NOMO-1 treated with DMSO at 0.1 percent for 48 hours (cell line): Measurements from ENCODE around the gene BUD31.
"Not testable (repeated sequence)": the region's sequence is repeated elsewhere in the genome, so short reads cannot be mapped to it uniquely, and the experiment has no call there.

Source experiments
- DNase-seq: peaks from one replicate; lab custom pipeline; 2025; ENCODE audit not compliant: unreplicated experiment; lab: John Stamatoyannopoulos, UW

BUD31 gene

DNA sequence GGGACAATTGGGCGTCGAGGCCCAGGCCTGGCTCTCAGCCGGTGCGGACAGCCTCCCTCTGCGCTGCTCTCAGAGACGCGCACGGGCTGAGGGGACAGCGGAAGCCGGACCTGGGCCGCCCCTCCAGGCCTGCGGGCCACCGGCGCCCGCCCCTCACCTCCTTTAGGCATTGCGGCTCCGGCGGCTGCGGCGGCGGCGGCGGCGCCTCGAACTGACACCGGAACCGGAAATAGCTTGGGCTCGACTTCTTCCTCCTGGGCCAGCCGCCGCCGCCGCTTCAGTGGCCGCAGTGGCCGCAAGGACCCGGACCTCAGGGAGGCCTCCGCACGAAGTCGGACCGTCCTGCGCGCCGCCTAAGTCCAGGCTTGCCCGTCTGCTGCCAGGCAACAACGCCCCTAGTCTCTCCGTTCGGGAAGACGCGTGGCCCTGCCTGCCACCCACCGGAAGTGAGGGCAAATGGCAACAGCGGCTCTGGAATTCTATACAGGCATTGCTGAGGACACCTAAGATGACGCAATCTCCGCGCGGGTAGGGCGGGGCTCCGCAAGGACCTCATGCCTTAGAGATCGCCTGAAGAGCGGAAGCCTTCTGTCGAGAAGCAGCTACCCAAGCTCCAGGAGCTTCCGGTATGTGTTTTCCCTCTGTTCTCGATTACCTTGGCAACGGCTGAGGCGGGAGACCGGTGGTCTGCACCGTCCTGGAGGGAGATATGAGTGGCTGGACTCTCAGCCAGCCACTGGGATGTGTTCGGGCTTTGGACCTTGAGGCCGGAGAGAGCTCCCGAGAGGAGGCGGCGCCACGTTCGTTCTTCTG is at the start of gene BUD31, which contains the start of gene PDAP1:
Gene BUD31 (plus strand): TSS at position 591 of the 813 bp plus-strand sequence. CDS start 2,124 bp downstream, outside the sequence.
Gene PDAP1 (minus strand): TSS at position 219 of the 813 bp plus-strand sequence. CDS start 49 bp downstream, at position 170.
- peak; percentile 97 for DNase-seq

- DNase-seq, result no peak
Measured at GRCh38 chr7:99359465-99360154, 49.2 kb upstream of the BUD31 start.

- DNase-seq, result no peak
Measured at GRCh38 chr7:99362801-99363200, 46.0 kb upstream of the BUD31 start.

DNA sequence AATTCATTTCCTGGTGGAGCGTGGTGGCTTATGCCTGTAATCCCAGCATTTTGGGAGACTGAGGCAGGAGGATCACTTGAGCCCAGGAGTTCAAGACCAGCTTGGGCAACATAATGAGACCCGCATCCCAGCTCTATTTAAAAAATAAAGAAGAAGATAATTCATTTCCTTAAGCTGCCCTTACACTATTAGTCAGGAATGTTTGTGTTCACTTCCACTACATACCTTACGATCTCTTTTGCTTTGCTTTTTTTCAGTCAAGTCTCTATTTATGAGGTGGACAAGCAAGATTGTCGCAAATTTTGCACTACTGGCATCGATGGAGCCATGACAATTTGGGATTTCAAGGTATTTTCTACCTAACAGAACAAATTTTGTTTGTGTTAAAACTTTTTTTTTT is 45.5 kb upstream of the BUD31 start:
- DNase-seq, result no peak

DNA sequence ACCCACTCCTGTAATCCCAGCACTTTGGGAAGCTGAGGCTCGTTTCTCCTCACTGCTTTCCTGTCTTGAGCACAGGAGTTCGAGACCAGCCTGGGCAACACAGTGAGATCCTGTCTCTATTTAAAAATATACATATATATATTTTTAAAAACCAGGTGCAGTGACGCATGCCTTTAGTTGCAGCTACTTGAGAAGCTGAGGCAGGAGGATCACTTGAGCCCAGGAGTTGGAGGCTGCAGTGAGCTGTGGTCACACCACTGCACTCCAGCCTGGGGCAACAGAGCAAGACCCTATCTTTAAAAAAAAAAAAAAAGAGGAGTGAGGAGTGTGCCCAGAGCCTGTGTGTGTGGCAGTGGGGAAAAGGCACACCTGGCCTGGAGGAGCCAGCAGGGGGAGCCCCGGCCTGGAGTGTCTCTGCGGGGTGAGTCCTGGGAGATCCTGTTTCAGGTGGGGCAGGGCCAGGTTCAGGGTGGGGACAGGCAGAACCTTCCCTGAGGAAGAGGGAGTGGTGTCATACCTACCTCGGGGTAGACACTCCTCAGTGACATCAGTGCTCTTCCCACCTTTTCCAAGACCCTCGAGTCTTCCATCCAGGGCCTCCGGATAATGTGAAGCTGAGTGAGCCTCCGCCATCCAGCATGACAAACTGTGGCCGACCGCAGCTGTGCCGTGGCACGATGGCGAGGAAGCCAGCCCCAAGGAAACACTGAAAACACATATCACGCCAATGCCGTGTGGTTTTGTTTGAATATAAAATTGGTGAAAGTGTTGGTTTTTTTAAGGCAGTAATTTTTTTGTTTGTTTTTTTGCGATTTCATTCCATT is 43.2 kb upstream of the BUD31 start:
- peak; percentile 23 for DNase-seq

DNA sequence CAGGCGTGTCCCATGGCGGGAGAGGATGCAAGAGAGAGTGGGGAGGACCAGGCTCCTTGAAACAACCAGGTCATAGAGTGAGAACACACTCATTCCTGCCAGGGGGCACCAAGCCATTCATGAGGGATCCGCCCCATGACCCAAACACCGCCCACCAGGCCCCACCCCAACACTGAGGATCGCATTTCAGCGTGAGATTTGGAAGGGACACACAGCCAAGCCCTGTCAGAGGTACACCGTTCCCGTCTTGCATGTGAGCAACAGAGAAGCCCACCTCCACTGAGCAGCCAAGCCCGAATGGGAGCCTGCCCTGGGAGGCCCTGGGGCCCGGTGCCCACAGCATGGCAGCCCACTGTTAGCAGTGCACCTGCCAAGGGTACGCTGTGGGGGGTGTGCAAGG is 42.1 kb upstream of the BUD31 start:
- DNase-seq, result no peak

DNA sequence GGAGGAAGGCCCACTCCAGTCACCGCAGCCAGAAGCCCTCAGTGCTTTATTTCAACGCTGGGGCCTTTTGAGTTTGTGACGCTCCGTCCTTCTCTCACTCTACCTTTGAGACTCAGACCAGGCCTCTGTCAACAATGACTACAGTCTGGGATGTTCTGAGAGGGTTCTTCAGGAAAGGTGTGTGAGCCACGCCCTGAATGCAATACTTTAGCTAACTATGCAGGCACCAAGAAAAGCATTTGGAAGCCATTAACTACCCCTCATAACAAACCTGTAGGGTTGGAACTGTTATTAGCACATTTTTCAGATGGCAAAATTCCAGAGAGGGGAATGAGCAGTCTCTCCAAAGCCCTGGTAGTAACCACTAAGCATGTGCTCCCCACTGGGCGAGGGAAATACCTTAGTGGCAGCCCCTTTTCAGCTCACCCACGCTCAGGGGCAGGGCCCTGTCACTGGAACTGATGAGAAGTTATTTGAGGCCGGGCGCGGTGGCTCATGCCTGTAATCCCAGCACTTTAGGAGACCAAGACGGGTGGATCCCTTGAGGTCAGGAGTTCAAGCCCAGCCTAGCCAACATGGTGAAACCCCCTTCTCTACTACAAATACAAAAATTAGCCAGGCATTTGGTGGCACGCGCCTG is 39.9 kb upstream of the BUD31 start:
- no peak for DNase-seq

GRCh38 chr7:99369767-99370391 is 38.9 kb upstream of the BUD31 start:
- DNase-seq, result no peak

GRCh38 chr7:99371376-99371920 is 37.3 kb upstream of the BUD31 start:
- DNase-seq, result no peak

DNA sequence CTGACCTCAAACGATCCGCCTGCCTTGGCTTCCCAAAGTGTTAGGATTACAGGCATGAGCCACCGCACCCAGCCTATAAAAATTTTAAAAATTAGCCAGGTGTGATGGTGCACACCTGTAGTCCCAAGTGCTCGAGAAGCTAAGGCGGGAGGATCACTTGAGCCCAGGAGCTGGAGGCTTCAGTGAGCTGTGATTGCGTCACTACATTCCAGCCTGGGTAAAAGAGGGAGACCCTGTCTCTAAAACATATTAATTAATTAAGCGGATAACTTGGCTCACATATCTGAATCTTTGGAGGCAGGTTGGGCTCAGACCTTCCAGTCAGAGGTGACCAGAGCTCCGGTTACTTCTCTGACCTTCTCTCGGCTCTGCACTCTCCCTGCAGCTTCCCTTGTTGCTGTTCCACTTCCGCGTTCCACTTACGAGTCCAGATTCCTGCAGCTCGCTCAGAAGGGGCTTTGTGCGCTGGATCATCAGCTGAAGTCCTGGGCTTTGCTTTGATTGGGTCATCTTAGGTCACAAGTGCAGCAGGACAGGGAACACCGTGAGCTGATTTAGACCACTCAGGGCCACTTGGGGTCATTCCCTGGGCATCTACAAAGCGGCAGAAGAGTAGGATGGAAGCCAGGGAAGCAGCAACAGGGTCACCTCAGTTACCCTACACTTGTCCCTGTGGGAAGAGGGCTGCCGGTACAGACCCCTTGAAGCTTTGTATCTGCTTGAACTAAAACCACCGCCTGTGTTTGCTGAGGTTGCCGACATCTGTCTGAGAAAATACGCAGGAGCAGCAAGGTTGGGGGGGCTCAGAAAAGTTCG is 36.3 kb upstream of the BUD31 start:
- no peak for DNase-seq

DNA sequence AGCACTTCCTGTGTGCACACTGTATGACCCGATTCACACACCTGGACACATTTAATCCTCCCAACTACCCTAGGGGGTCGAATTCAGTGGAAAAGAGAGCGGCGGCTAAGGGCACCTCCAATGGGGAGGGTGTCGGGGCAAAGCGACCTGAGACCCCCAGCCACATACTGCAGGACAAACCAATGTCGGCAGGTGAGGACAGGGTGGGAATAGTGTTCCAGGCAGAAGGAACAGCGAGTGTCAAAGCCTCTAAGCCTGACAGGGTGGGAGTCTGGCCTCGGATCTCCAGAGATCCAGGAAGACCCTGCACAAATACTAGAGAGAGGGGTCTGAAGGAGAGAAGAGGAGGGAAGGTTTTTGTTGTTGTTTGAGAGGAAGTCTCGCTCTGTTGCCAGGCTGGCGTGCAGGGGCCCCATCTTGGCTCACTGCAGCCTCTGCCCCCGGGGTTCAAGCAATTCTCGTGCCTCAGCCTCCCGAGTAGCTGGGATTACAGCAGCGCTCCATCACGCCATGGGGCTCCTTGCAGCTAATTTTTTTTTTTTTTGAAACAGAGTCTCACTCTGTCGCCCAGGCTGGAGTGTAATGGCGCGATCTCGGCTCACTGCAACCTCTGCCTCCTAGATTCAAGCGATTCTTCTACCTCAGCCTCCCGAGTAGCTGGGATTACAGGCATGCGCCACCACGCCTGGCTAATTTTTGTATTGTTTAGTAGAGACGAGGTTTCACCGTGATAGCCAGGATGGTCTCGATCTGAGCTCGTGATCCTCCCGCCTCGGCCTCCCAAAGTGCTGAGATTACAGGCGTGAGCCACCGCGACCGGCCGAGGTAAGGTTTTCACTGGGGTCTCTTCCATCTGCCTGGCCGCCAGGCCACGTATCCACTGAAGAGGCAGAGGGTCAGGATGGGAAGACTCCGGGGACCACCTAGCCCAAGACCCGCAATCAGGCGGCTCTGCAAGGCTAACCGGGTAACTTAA is 35.4 kb upstream of the BUD31 start:
- no peak for DNase-seq

- DNase-seq, result peak; percentile 87
Measured at GRCh38 chr7:99374111-99375064, 34.4 kb upstream of the BUD31 start, which contains the start of gene ARPC1B. Gene ARPC1B, plus strand, starts transcription at chr7:99374730. Its CDS starts 10,985 bp downstream, at chr7:99385715.

DNA sequence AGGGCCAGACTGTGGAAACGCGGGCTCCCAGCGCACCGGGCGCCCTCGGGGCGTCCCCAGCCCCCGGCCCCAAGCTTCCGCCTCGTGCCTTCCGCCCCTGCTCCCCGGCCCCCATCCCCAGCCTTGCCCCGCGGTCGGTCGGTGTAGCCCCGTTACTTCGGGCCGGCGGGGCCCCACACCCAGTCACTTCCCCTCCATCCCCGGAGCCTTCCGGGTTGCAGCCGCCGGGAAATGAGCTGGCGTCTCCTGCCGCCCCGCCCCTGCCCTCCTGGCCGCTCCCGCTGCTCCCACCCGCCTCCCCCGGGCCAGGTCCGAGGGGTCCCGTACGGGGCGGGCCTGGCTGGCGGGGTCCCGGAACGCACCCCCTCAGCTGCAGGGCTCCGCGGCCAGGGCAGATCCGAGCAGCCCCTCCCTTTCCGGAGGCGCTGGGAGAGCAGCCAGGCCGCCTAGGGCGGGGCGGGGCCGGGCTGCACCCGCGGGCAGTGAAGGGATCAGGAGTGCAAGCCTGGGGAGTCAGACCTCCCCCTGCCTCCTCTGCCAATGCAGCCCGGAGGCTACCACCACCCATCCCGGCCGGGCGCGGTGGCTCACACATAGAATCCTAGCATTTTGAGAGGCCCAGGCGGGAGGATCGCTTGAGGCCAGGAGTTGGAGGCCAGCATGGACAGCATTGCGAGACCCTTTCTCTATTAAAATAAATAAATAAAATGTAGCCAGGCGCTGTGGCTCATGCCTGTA is 33.5 kb upstream of the BUD31 start:
- peak; percentile 81 for DNase-seq

GRCh38 chr7:99379043-99379577 is 29.7 kb upstream of the BUD31 start:
- DNase-seq, result peak; percentile 99

GRCh38 chr7:99379693-99380031 is 29.1 kb upstream of the BUD31 start:
- not testable (repeated sequence) for DNase-seq
